Thymus (tissue), 11 donors: ENCODE results near the gene KRT82. TPM values are rescaled to one million over a fixed set of nuclear protein-coding genes. Genes with fewer than 3 reads are reported as not detected.

Experiments
- DNase-seq, 9 donors: peaks; one replicate each; pipeline ENCODE4 v3.0.0-alpha.2; 2013; ENCODE audit warnings: low spot score in 9 of 9, low read depth in 6 of 9, missing footprints in 1 of 9
- H3K27ac ChIP-seq, 2 donors: one replicate each; pipeline ENCODE4 v1.5.1; 2013; ENCODE audit warnings: control low read depth in 1 of 2, low read depth in 1 of 2, low read length in 1 of 2, mild to moderate bottlenecking in 1 of 2, moderate library complexity in 1 of 2
- H3K27me3 ChIP-seq, 2 donors: one replicate each; pipeline ENCODE4 v1.5.1; 2013; ENCODE audit warnings: low read length in 1 of 2; ENCODE audit not compliant: control insufficient read depth in 2 of 2, insufficient read depth in 1 of 2
- H3K36me3 ChIP-seq, 2 donors: one replicate each; pipeline ENCODE4 v1.5.1; 2013; ENCODE audit warnings: low read length in 1 of 2, mild to moderate bottlenecking in 1 of 2, moderate library complexity in 1 of 2; ENCODE audit not compliant: control insufficient read depth in 2 of 2, insufficient read depth in 2 of 2
- H3K4me1 ChIP-seq, 2 donors: one replicate each; pipeline ENCODE4 v1.5.1; 2013; ENCODE audit warnings: low read length in 2 of 2; ENCODE audit not compliant: control insufficient read depth in 2 of 2, insufficient read depth in 2 of 2
- H3K4me3 ChIP-seq, 2 donors: one replicate each; pipeline ENCODE4 v1.5.1; 2013; ENCODE audit warnings: low read length in 2 of 2, control low read depth in 1 of 2, mild to moderate bottlenecking in 1 of 2
- H3K9me3 ChIP-seq, 2 donors: one replicate each; pipeline ENCODE4 v1.5.1; 2013; ENCODE audit warnings: low read length in 1 of 2, mild to moderate bottlenecking in 1 of 2; ENCODE audit not compliant: control insufficient read depth in 2 of 2, insufficient read depth in 1 of 2
- WGBS: extraction: QIAGEN DNeasy Blood & Tissue Kit; methylation state at CpG from one replicate; pipeline ENCODE4 v1.1.7; 2013; 5-methylcytosine and 5-hydroxymethylcytosine counted together
- polyA plus RNA-seq: library from polyadenylated mRNA; stranded (reverse); fragments of 200-250 nt; gene quantifications from one replicate; pipeline ENCODE4 v1.2.3, GENCODE V29; 2013
- total RNA-seq: library from RNA; stranded (reverse); fragments of 120-200 nt; gene quantifications from one replicate; pipeline ENCODE4 v1.2.4, GENCODE V29; 2013
- donor health status: healthy.

The KRT82 gene
- total and polyA plus RNA-seq, 2 donors, result 0.05 to 0.34 TPM

- H3K9me3 ChIP-seq, result no peaks in the 10 kb centered on the region
- no peak overlapping the region for H3K27ac ChIP-seq
- H3K4me1 ChIP-seq, result no peaks in the 10 kb centered on the region
- H3K4me3 ChIP-seq, result no peak overlapping the region
- DNase-seq, result no peak
- H3K36me3 ChIP-seq, result no peaks in the 10 kb centered on the region
- peaks cover 0 to 4% of the 10 kb centered on the region in 2 donors for H3K27me3 ChIP-seq
- 84% methylated on average over 10 of the region's 10 CpGs for WGBS
Observed at GRCh38 chr12:52444647-52445595, 38.8 kb upstream of the KRT82 start.

GRCh38 chr12:52443966-52444365 lies 37.8 kb upstream of the KRT82 start:
- no peak overlapping the region for H3K4me3 ChIP-seq
- no peak for DNase-seq
- H3K9me3 ChIP-seq, result no peaks in the 10 kb centered on the region
- peaks cover 0 to 4% of the 10 kb centered on the region in 2 donors for H3K27me3 ChIP-seq
- 96% methylated on average over 3 of the region's 3 CpGs for WGBS
- no peak overlapping the region for H3K27ac ChIP-seq
- no peaks in the 10 kb centered on the region for H3K4me1 ChIP-seq
- no peaks in the 10 kb centered on the region for H3K36me3 ChIP-seq

- Histone ChIP-seq H3K4me3 (no peak overlapping the region), H3K27ac (no peak overlapping the region), H3K4me1 (no peaks in the 10 kb centered on the region), H3K9me3 (no peaks in the 10 kb centered on the region), H3K36me3 (no peaks in the 10 kb centered on the region), H3K27me3 (peaks cover 0 to 5% of the 10 kb centered on the region in 2 donors)
- no peak for DNase-seq
- WGBS, result 51% methylated on average over 6 of the region's 6 CpGs
Observed at GRCh38 chr12:52442600-52443061, 36.5 kb upstream of the KRT82 start.

GRCh38 chr12:52441320-52441911 lies 35.3 kb upstream of the KRT82 start:
- peaks cover 0 to 6% of the 10 kb centered on the region in 2 donors for H3K27me3 ChIP-seq

GRCh38 chr12:52440821-52441319 lies 34.7 kb upstream of the KRT82 start:
- 94% methylated on average over 5 of the region's 5 CpGs for WGBS
- H3K36me3 ChIP-seq, result no peaks in the 10 kb centered on the region
- H3K4me3 ChIP-seq, result no peak overlapping the region
- H3K27ac ChIP-seq, result no peak overlapping the region
- no peaks in the 10 kb centered on the region for H3K4me1 ChIP-seq
- DNase-seq, result no peak
- H3K27me3 ChIP-seq, result peaks cover 0 to 6% of the 10 kb centered on the region in 2 donors
- no peaks in the 10 kb centered on the region for H3K9me3 ChIP-seq

More at GRCh38 chr12:52441320-52441911, 35.3 kb upstream of the KRT82 start:
- no peak overlapping the region for H3K4me3 ChIP-seq
- H3K4me1 ChIP-seq, result no peaks in the 10 kb centered on the region
- no peaks in the 10 kb centered on the region for H3K36me3 ChIP-seq
- no peak overlapping the region for H3K27ac ChIP-seq
- no peaks in the 10 kb centered on the region for H3K9me3 ChIP-seq
- DNase-seq, result no peak
- 78% methylated on average over 9 of the region's 9 CpGs for WGBS

- no peak overlapping the region for H3K27ac ChIP-seq
- WGBS, result 77% methylated on average over 2 of the region's 2 CpGs
Observed at GRCh38 chr12:52439845-52440244, 33.7 kb upstream of the KRT82 start.

GRCh38 chr12:52439420-52439819 lies 33.3 kb upstream of the KRT82 start:
- no peaks in the 10 kb centered on the region for H3K9me3 ChIP-seq
- no peak for DNase-seq
- H3K27me3 ChIP-seq, result peaks cover 0 to 6% of the 10 kb centered on the region in 2 donors

More at GRCh38 chr12:52439845-52440244, 33.7 kb upstream of the KRT82 start:
- Histone ChIP-seq H3K27me3 (peaks cover 0 to 6% of the 10 kb centered on the region in 2 donors), H3K9me3 (no peaks in the 10 kb centered on the region), H3K4me1 (no peaks in the 10 kb centered on the region), H3K36me3 (no peaks in the 10 kb centered on the region), H3K4me3 (no peak overlapping the region)
- no peak for DNase-seq

GRCh38 chr12:52438305-52439301 lies 32.5 kb upstream of the KRT82 start:
- Histone ChIP-seq H3K27me3 (peaks cover 0 to 6% of the 10 kb centered on the region in 2 donors), H3K27ac (no peak overlapping the region), H3K4me1 (no peaks in the 10 kb centered on the region), H3K4me3 (no peak overlapping the region), H3K9me3 (no peaks in the 10 kb centered on the region), H3K36me3 (no peaks in the 10 kb centered on the region)
- 89% methylated on average over 8 of the region's 8 CpGs for WGBS
- no peak for DNase-seq

More at GRCh38 chr12:52439420-52439819, 33.3 kb upstream of the KRT82 start:
- WGBS, result 85% methylated on average over 8 of the region's 8 CpGs
- Histone ChIP-seq H3K4me1 (no peaks in the 10 kb centered on the region), H3K36me3 (no peaks in the 10 kb centered on the region), H3K27ac (no peak overlapping the region), H3K4me3 (no peak overlapping the region)
